GM12878 (cell line): ENCODE measurements around the gene TCF15. TPM values are rescaled to one million over a fixed set of nuclear protein-coding genes. Genes with fewer than 3 reads are reported as not detected.

ENCODE experiments used
- ATAC-seq: fragments of 200-7000 bp; cut with Tn5 transposase; 3 replicates; pipeline ENCODE4 v1.9.1; 2020; ENCODE audit warnings: mild to moderate bottlenecking, moderate library complexity
- BruUV-seq: library from RNA; stranded (reverse); fragments of 400-500 nt; replicated peaks from 2 replicates; lab custom pipeline; 2021; lab: Mats Ljungman, UMichigan
- CTCF ChIA-PET: fragments of 300-600 bp; sonication (Branson Sonifier 250); formaldehyde crosslinking; extraction: SDS; loops from one replicate; lab custom pipeline; 2021; ENCODE audit warnings: inconsistent platforms; lab: Yijun Ruan, JAX
- POLR2A ChIA-PET: fragments of 350-600 bp; formaldehyde crosslinking; extraction: SDS; loops from one replicate; lab custom pipeline; 2021; ENCODE audit warnings: inconsistent platforms; lab: Charles Lee
- RAD21 ChIA-PET: fragments of 300-600 bp; sonication (Branson Sonifier 250); formaldehyde crosslinking; loops from one replicate; lab custom pipeline; 2023; ENCODE audit warnings: antibody characterized with exemption; ENCODE audit not compliant: unreplicated experiment; lab: Charles Lee
- SMC1A ChIA-PET: fragments of 300-600 bp; sonication (Branson Sonifier 250); formaldehyde crosslinking; loops from one replicate; lab custom pipeline; 2023; ENCODE audit not compliant: unreplicated experiment, uncharacterized antibody; lab: Charles Lee
- DNase-seq: peaks from one replicate; pipeline ENCODE4 v3.0.0-alpha.2; 2011; ENCODE audit warnings: low read depth, low spot score
- FAIRE-seq: peaks from 3 replicates; lab custom pipeline; 2011; peaks lifted over from hg19 to GRCh38; lab: Jason Lieb, UNC
- H2AFZ ChIP-seq: 2 replicates; pipeline ENCODE4 v1.6.0; 2011; ENCODE audit warnings: low read depth, low read length, control low read depth; ENCODE audit not compliant: control insufficient read depth
- H3K27ac ChIP-seq: 2 replicates; pipeline ENCODE4 v1.5.1; 2011; ENCODE audit warnings: control low read depth; ENCODE audit not compliant: control insufficient read depth, insufficient read depth
- H3K27me3 ChIP-seq, 2 experiments: replicated peaks in 1 of 2; 2 replicates each; pipeline versions ENCODE4 v1.6.0 to v1.6.1; 2011; ENCODE audit warnings: low read length in 1 of 2; ENCODE audit not compliant: control insufficient read depth in 2 of 2, insufficient read depth in 2 of 2
- H3K36me3 ChIP-seq, 2 experiments: 2 replicates each; pipeline ENCODE4 v1.5.1; 2011; ENCODE audit warnings: low read length in 1 of 2; ENCODE audit not compliant: control insufficient read depth in 2 of 2, insufficient read depth in 2 of 2
- H3K4me1 ChIP-seq: 2 replicates; pipeline ENCODE4 v1.6.1; 2011; ENCODE audit warnings: mild to moderate bottlenecking, low read length, moderate library complexity, mixed read lengths; ENCODE audit not compliant: control insufficient read depth, insufficient read depth
- H3K4me2 ChIP-seq: 2 replicates; pipeline ENCODE4 v1.6.0; 2011; ENCODE audit warnings: control low read depth; ENCODE audit not compliant: control insufficient read depth, insufficient read depth
- H3K4me3 ChIP-seq: fragments of 200-600 bp; sonication (generic); 2 replicates; pipeline ENCODE4 v1.5.1; 2016
- H3K79me2 ChIP-seq: 2 replicates; pipeline ENCODE4 v1.6.0; 2011; ENCODE audit warnings: low read length; ENCODE audit not compliant: control insufficient read depth, insufficient read depth
- H3K9ac ChIP-seq: 2 replicates; pipeline ENCODE4 v1.8.0; 2011; ENCODE audit warnings: low read length, control low read depth, mixed read lengths; ENCODE audit not compliant: control insufficient read depth, insufficient read depth
- H3K9me3 ChIP-seq: replicated peaks from 3 replicates; pipeline ENCODE4 v1.5.1; 2011; ENCODE audit warnings: mild to moderate bottlenecking, low read length; ENCODE audit not compliant: control insufficient read depth, insufficient read depth
- H4K20me1 ChIP-seq: 2 replicates; pipeline ENCODE4 v1.6.0; 2011; ENCODE audit not compliant: control insufficient read depth, insufficient read depth
- BCLAF1 ChIP-seq: fragments of 450-650 bp; IDR thresholded peaks from 2 replicates; pipeline ENCODE4 v1.6.1; 2017; ENCODE audit warnings: antibody characterized with exemption, mild to moderate bottlenecking, moderate library complexity
- BMI1 ChIP-seq: fragments of 450-650 bp; IDR thresholded peaks from 2 replicates; pipeline ENCODE4 v1.6.1; 2016; ENCODE audit warnings: mild to moderate bottlenecking, moderate library complexity, borderline replicate concordance
- CEBPZ ChIP-seq: fragments of 150-350 bp; IDR thresholded peaks from 2 replicates; pipeline ENCODE4 v1.6.1; 2016; ENCODE audit warnings: low read depth, low read length
- E2F8 ChIP-seq: fragments of 450-650 bp; IDR thresholded peaks from 2 replicates; pipeline ENCODE4 v1.6.1; 2018; ENCODE audit warnings: mild to moderate bottlenecking, low read depth, moderate library complexity; ENCODE audit not compliant: partially characterized antibody
- EGR1 ChIP-seq, 2 experiments: IDR thresholded peaks; 1 replicate in 1 of 2; 2 replicates in 1 of 2; pipeline ENCODE4 v1.6.1; 2011 to 2012; ENCODE audit warnings: low read depth in 2 of 2, low read length in 2 of 2, borderline replicate concordance in 1 of 2, mild to moderate bottlenecking in 1 of 2, moderate library complexity in 1 of 2
- ESRRA ChIP-seq: IDR thresholded peaks from 2 replicates; pipeline ENCODE4 v1.6.1; 2012; ENCODE audit warnings: mild to moderate bottlenecking, low read length, improper control_type of control experiment
- HDAC2 ChIP-seq: fragments of 200-600 bp; sonication (generic); IDR thresholded peaks from 2 replicates; pipeline ENCODE4 v1.6.1; 2017
- HDAC6 ChIP-seq: fragments of 200-600 bp; sonication (generic); IDR thresholded peaks from one replicate; pipeline ENCODE4 v1.8.0; 2017; ENCODE audit warnings: antibody characterized with exemption; ENCODE audit not compliant: unreplicated experiment
- NFIC ChIP-seq: IDR thresholded peaks from 2 replicates; pipeline ENCODE4 v1.6.1; 2012; ENCODE audit warnings: low read depth, mild to moderate bottlenecking, inconsistent platforms, low read length, moderate library complexity
- SMARCA5 ChIP-seq: fragments of 450-650 bp; IDR thresholded peaks from 2 replicates; pipeline ENCODE4 v1.6.1; 2017; ENCODE audit warnings: mild to moderate bottlenecking
- SMC3 ChIP-seq: IDR thresholded peaks from 2 replicates; pipeline ENCODE4 v1.6.1; 2011; ENCODE audit warnings: low read length, improper control_type of control experiment, borderline replicate concordance
- TAF1 ChIP-seq: IDR thresholded peaks from 2 replicates; pipeline ENCODE4 v1.6.1; 2011; ENCODE audit warnings: mild to moderate bottlenecking, low read depth, low read length, borderline replicate concordance
- ZNF274 ChIP-seq: IDR thresholded peaks from one replicate; pipeline ENCODE4 v1.8.0; 2011; ENCODE audit not compliant: insufficient read length, insufficient read depth
- WGBS: methylation state at CpG from one replicate; pipeline ENCODE4 v1.1.6; 2016; ENCODE audit warnings: low lambda C conversion rate; ENCODE audit not compliant: insufficient replicate concordance, insufficient coverage; ENCODE audit errors: missing lambda C conversion rate; 5-methylcytosine and 5-hydroxymethylcytosine counted together
- in situ Hi-C: fragments of 300-500 bp; cut with MboI; formaldehyde crosslinking; loops from 9 replicates; pipeline ENCODE4 v1.14.3; 2018; ENCODE audit warnings: mixed read lengths
- intact Hi-C: fragments of 100-400 bp; cut with micrococcal nuclease; formaldehyde crosslinking; loops from one replicate; pipeline ENCODE4 v1.14.2; 2022; ENCODE audit not compliant: unreplicated experiment
- polyA plus RNA-seq, 11 experiments: library from polyadenylated mRNA; depleted of rRNA in 4 of 11; unstranded in 6 of 11; stranded (reverse) in 5 of 11; fragments of >200 nt; fragmentation: Nextera tagmentation in 4 of 11; fragmentation: Illumina TruSeq in 1 of 11; extraction: Ambion mirVana in 4 of 11; extraction: Trizol in 1 of 11; gene quantifications; 1 replicate in 1 of 11; 2 replicates in 10 of 11; pipeline versions ENCODE4 v1.2.1 to v1.2.3, GENCODE V29; 2011 to 2016; ENCODE audit warnings: inconsistent platforms in 2 of 11, missing spikeins in 2 of 11, low read depth in 1 of 11
- total RNA-seq, 4 experiments: library from RNA; depleted of rRNA in 3 of 4; stranded (reverse); fragments of >200 nt in 3 of 4; fragmentation: Illumina TruSeq in 1 of 4; extraction: Trizol in 1 of 4; gene quantifications; 2 replicates each; pipeline versions ENCODE4 v1.2.1 to v1.2.3, GENCODE V29; 2013 to 2021

TCF15 gene
- total and polyA plus RNA-seq, 10 of the 15 experiments (the other 5 are each of a cell fraction or from before 2014, with no cell fraction given) = 0.08 TPM; not detected in 9

- FAIRE-seq (no peak), DNase-seq (no peak), ATAC-seq (no peak)
- intact Hi-C loops (no loop called here), in situ Hi-C loops (no loop called here)
- no peak overlapping the region for H3K4me2 ChIP-seq
- BruUV-seq = no TSS peak
- H3K4me3 ChIP-seq = no peak overlapping the region
- no peaks in the 10 kb centered on the region for H3K9me3 ChIP-seq
- no peaks in the 10 kb centered on the region; the same call in 1 of the 2 replicates for H3K4me1 ChIP-seq
- peaks cover 3 to 5% of the 10 kb centered on the region in 2 experiments; a peak in 3 of 4 replicates for H3K27me3 ChIP-seq
- H3K27ac ChIP-seq = no peak overlapping the region
- no peak overlapping the region for H3K9ac ChIP-seq
- no peaks in the 10 kb centered on the region for H3K36me3 ChIP-seq
- RAD21 ChIA-PET = no interaction called here
- no peaks in the 10 kb centered on the region for H3K79me2 ChIP-seq
- no peaks in the 10 kb centered on the region for H4K20me1 ChIP-seq
- POLR2A ChIA-PET = no interaction called here
- H2AFZ ChIP-seq = no peak overlapping the region
- no peak for TF ChIP-seq E2F8
- TF ChIP-seq SMC3 = no peak
- TF ChIP-seq CEBPZ = no peak
- TF ChIP-seq EGR1 (IDR thresholded peaks at IDR 0.05; ENCODE audit: borderline replicate concordance in 1 of 2, low read depth in 2 of 2, low read length in 2 of 2) = no peak
- TF ChIP-seq SMARCA5 = no peak
- no peak for TF ChIP-seq HDAC6
- no peak for TF ChIP-seq ESRRA
- no peak for TF ChIP-seq BCLAF1
- TF ChIP-seq HDAC2 = no peak
- TF ChIP-seq ZNF274 = no peak
- TF ChIP-seq NFIC = no peak
- no peak for TF ChIP-seq BMI1
- no peak for TF ChIP-seq TAF1
- WGBS = 12% methylated on average over 2 of the region's 2 CpGs
- SMC1A ChIA-PET = interaction anchor here (1.1 kb wide), 1 partner anchor 10 kb away, joined by 3 read pairs; no protein-coding TSS in a partner anchor
- CTCF ChIA-PET = interaction anchor here (1.0 to 1.9 kb wide), 3 partner anchors 9 to 96 kb away, joined by 4 to 11 read pairs (median 6); no protein-coding TSS in a partner anchor
Measured at GRCh38 chr20:658202-658601, 48.1 kb upstream of the TCF15 start.
